Thyroid gland (tissue), 4 donors: ENCODE data around the gene AP3B2. TPM values are rescaled to one million over a fixed set of nuclear protein-coding genes. Genes with fewer than 3 reads are reported as not detected.

ENCODE experiments used
- DNase-seq, 2 donors: peaks; one replicate each; pipeline ENCODE4 v3.0.0-alpha.2; 2019
- H3K27ac ChIP-seq, 3 donors: fragments of 200-600 bp; sonication (generic); 1 replicate in 2 of 3; 2 replicates in 1 of 3; pipeline ENCODE4 v1.5.1; 2016 to 2019; ENCODE audit warnings: mild to moderate bottlenecking in 1 of 3, moderate library complexity in 1 of 3
- H3K27me3 ChIP-seq: fragments of 200-600 bp; sonication (generic); one replicate; pipeline ENCODE4 v1.5.1; 2019
- H3K36me3 ChIP-seq, 2 donors: fragments of 200-600 bp; sonication (generic); one replicate each; pipeline ENCODE4 v1.5.1; 2016 to 2019
- H3K4me1 ChIP-seq, 2 donors: fragments of 200-600 bp; sonication (generic); one replicate each; pipeline ENCODE4 v1.5.1; 2017 to 2019
- H3K4me3 ChIP-seq, 3 donors: fragments of 200-600 bp; sonication (generic); replicated peaks in 1 of 3; 1 replicate in 2 of 3; 2 replicates in 1 of 3; pipeline ENCODE4 v1.5.1; 2016; ENCODE audit warnings: mild to moderate bottlenecking in 1 of 3
- H3K9me3 ChIP-seq: fragments of 200-600 bp; sonication (generic); one replicate; pipeline ENCODE4 v1.5.1; 2017
- POLR2A ChIP-seq, 2 donors: fragments of 450-650 bp; IDR thresholded peaks; one replicate each; pipeline ENCODE4 v1.6.1; 2017; ENCODE audit warnings: antibody characterized with exemption in 2 of 2, mild to moderate bottlenecking in 2 of 2, moderate library complexity in 1 of 2
- WGBS, 2 donors: methylation state at CpG; one replicate each; pipeline ENCODE4 v1.1.5; 2017; 5-methylcytosine and 5-hydroxymethylcytosine counted together
- intact Hi-C: fragments of 100-400 bp; cut with DNase I; formaldehyde crosslinking; loops from one replicate; pipeline ENCODE4 v1.15.1; 2023
- total RNA-seq, 4 donors: library from RNA; depleted of rRNA; stranded (reverse); fragments of >200 nt; gene quantifications; one replicate each; pipeline ENCODE4 v1.2.3, GENCODE V29; 2016
- TF ChIP-seq, protein P1 (sequence below), 6 experiments: fragments of 200-600 bp in 3 of 6; fragments of 450-650 bp in 3 of 6; sonication (generic) in 3 of 6; IDR thresholded peaks; one replicate each; pipeline ENCODE4 v1.5.1; 2016 to 2019; ENCODE audit warnings: antibody characterized with exemption in 6 of 6, mild to moderate bottlenecking in 2 of 6, inconsistent platforms in 1 of 6, moderate library complexity in 1 of 6

The AP3B2 gene
- total RNA-seq, 4 donors from 2014 or later = 1.4 to 4.1 (median 2.1) TPM

DNA sequence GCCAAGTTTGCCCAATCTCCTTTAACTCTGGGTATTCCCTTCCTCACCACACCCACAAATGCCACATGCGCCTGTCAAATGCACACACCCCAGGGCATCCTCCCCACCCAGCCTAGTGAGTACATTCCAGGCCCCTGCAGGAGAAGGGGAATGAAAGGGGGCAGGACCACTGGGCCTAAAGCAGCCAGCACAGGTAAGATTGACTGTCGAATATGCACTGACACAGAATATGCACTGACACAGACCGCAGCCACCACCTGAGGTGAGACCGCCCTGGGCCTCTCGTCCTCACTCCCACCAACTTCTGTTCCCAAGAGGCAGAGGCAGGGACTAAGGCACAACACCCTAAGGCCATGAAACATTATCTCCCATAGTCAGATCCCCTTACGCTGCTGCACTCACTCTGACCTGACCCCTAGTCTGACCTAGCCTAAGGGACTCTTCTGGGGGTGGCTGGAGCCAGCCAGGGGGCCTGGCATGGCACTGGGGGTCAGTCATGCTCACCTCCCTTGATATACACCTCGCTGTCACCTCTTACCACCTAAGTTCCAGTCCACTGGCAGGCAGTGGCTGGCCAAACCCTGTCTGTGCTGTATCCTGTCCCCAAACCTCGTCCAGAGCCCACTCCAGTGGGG is 10.8 kb downstream of the AP3B2 start:
- no peak for DNase-seq
- Histone ChIP-seq H3K27ac (no peak overlapping the region), H3K4me3 (no peak overlapping the region), H3K36me3 (no peaks in the 10 kb centered on the region), H3K4me1 (no peaks in the 10 kb centered on the region), H3K9me3 (no peaks in the 10 kb centered on the region), H3K27me3 (no peaks in the 10 kb centered on the region)
- 84 to 89% methylated on average over 8 of the region's 8 CpGs for WGBS, 2 donors
- intact Hi-C loops = no loop called here
- TF ChIP-seq, protein P1, sequence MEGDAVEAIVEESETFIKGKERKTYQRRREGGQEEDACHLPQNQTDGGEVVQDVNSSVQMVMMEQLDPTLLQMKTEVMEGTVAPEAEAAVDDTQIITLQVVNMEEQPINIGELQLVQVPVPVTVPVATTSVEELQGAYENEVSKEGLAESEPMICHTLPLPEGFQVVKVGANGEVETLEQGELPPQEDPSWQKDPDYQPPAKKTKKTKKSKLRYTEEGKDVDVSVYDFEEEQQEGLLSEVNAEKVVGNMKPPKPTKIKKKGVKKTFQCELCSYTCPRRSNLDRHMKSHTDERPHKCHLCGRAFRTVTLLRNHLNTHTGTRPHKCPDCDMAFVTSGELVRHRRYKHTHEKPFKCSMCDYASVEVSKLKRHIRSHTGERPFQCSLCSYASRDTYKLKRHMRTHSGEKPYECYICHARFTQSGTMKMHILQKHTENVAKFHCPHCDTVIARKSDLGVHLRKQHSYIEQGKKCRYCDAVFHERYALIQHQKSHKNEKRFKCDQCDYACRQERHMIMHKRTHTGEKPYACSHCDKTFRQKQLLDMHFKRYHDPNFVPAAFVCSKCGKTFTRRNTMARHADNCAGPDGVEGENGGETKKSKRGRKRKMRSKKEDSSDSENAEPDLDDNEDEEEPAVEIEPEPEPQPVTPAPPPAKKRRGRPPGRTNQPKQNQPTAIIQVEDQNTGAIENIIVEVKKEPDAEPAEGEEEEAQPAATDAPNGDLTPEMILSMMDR (IDR thresholded peaks at IDR 0.05) = no peak
- TF ChIP-seq POLR2A (IDR thresholded peaks at IDR 0.05) = no peak

DNA sequence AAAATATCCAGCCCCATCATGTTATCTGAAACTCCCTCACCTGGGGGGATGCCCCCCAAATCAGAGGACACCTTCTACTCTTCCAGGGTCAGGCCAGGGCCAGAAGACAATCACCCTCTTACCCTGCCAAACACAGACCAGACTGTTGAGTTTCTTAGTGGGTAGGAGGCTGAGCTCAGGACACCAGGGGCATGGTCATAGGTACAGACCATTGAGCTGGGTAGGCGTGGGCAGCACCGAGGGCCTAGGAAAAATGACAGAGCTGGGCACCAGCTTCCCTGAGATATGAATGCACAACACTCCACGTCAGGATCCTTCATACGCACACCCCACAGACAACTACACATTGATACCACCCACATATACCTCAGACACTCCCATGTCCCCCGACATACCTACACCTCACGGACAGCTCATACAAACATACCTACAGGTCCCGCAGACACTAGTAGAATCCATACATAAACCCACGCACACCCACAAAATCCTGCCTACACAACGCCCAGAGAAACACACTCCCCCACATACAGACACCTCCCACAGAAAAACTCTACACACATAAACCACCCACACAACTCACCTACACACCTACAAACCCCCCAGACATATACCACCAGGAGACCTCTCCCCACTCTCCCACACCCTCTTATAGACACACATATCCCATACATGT is 11.8 kb downstream of the AP3B2 start:
- Histone ChIP-seq H3K27me3 (no peaks in the 10 kb centered on the region), H3K36me3 (no peaks in the 10 kb centered on the region), H3K4me3 (no peak overlapping the region), H3K27ac (no peak overlapping the region), H3K9me3 (no peaks in the 10 kb centered on the region), H3K4me1 (no peaks in the 10 kb centered on the region)
- TF ChIP-seq, protein P1 (IDR thresholded peaks at IDR 0.05) = no peak
- TF ChIP-seq POLR2A (IDR thresholded peaks at IDR 0.05) = no peak
- intact Hi-C loops = no loop called here
- WGBS, 2 donors = 93 to 94% methylated on average over 9 of the region's 9 CpGs
- no peak for DNase-seq

DNA sequence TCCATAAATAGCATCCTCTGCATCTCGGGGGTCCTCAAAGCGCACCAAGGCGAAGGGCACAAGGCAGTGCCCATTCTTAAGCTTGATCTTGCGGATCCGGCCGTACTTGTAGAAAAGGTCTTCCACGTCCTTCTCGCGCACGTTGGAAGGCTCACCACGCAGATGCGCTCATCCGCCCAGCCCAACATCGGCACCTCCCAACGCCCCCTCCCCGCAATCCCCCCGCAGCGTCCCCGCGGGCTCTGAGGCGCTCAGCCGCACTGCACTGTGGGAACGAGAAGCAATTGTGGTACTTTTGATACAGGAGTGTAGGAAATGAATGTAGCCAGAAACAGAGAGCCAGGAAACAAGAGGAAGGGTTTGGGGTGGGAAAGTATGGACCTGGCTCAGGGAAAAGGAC is 17.5 kb downstream of the AP3B2 start:
- Histone ChIP-seq H3K9me3 (no peaks in the 10 kb centered on the region), H3K27ac (no peak overlapping the region), H3K4me3 (no peak overlapping the region), H3K36me3 (no peaks in the 10 kb centered on the region), H3K27me3 (no peaks in the 10 kb centered on the region), H3K4me1 (no peaks in the 10 kb centered on the region)
- no peak for DNase-seq
- 89% methylated on average over 23 of the region's 23 CpGs for WGBS, 2 donors
- TF ChIP-seq, protein P1 (IDR thresholded peaks at IDR 0.05) = no peak
- TF ChIP-seq POLR2A (IDR thresholded peaks at IDR 0.05) = no peak
- intact Hi-C loops = no loop called here

DNA sequence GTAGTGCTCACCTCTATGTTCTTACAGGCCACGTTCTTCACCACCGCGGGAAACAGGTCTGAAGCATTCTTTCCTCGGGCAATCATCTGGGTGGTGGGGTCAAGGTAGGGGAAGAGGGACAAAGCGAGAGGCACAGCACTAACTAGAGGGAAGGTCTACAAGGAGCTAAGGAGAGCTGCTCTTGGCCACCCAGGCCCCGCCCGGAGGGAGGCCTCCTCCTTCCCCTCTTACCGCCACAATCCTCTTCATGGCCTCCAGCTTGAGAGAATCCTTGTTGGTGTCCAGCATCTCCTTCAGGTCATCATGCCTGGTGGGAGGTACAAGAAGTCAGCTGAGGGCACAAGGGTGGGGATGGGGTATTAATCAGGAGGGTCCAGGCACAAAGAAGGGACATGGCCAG is 20.5 kb downstream of the AP3B2 start:
- Histone ChIP-seq H3K9me3 (no peaks in the 10 kb centered on the region), H3K4me1 (no peaks in the 10 kb centered on the region), H3K27me3 (no peaks in the 10 kb centered on the region), H3K4me3 (no peak overlapping the region), H3K27ac (no peak overlapping the region), H3K36me3 (no peaks in the 10 kb centered on the region)
- WGBS, 2 donors = 92 to 94% methylated on average over 8 of the region's 8 CpGs
- TF ChIP-seq, protein P1 (IDR thresholded peaks at IDR 0.05) = no peak
- no peak for TF ChIP-seq POLR2A (IDR thresholded peaks at IDR 0.05)
- no peak for DNase-seq
- intact Hi-C loops = no loop called here

DNA sequence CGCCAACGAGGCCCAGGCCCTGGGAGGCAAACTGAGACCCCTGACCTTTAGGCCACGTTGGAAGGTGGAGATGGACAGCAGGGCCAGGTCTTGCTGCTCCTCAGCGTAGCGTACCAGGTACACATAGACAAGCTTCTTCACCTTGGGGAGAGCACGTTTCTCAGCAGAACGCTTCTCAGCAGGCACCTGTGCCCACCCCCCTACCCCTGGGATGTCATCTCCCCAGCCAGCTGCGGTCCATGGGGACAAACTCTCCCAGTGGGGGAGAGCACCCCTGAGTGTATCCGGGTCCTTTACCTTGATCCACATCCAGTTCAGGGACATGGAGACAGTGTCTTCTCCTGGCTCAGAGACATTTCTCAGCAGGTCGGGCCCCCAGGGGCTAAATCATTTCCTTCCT is 21.0 kb downstream of the AP3B2 start:
- H3K36me3 ChIP-seq = no peaks in the 10 kb centered on the region
- H3K27me3 ChIP-seq = no peaks in the 10 kb centered on the region
- no peak for TF ChIP-seq POLR2A (IDR thresholded peaks at IDR 0.05)
- TF ChIP-seq, protein P1 (IDR thresholded peaks at IDR 0.05) = no peak
- H3K4me3 ChIP-seq = no peak overlapping the region
- WGBS, 2 donors = 89% methylated on average over 8 to 9 of the region's 10 CpGs
- H3K27ac ChIP-seq = no peak overlapping the region
- no peaks in the 10 kb centered on the region for H3K9me3 ChIP-seq
- no peaks in the 10 kb centered on the region for H3K4me1 ChIP-seq
- DNase-seq = no peak
- intact Hi-C loops = no loop called here
